HG03159 (cell line): ENCODE results near the gene BSDC1.
"Not testable (repeated sequence)": the region's sequence is repeated elsewhere in the genome, so short reads cannot be mapped to it uniquely, and the experiment has no call there.

Experiments used
- ATAC-seq: cut with Tn5 transposase; IDR thresholded peaks from one replicate; pipeline ENCODE4 v1.9.1; 2021; ENCODE audit warnings: mild to moderate bottlenecking, moderate library complexity; ENCODE audit not compliant: unreplicated experiment

Gene BSDC1

GRCh38 chr1:32361308-32361673 is 33.0 kb downstream of the BSDC1 start:
- no peak for ATAC-seq

GRCh38 chr1:32358435-32358834 is 35.8 kb downstream of the BSDC1 start:
- no peak for ATAC-seq

GRCh38 chr1:32357614-32358013 is 36.6 kb downstream of the BSDC1 start:
- no peak for ATAC-seq

DNA sequence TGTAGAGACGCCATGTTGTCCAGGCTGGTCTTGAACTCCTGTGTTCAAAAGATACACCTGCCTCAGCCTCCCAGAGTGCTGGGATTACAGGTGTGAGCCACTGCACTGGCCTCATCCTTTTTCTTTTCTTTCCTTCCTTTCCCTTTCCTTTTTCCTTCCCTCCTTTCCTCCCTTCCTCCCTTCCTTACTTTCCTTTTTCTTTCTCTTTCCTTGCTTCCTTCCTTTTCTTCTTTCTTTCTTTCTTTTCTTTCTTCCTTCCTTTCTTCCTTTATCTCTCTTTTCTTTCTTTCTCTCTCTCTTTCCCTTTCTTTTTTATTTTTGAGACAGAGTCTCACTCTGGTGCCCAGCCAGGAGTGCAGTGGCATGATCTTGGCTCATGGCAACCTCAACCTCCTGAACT is 37.8 kb downstream of the BSDC1 start:
- no peak for ATAC-seq

DNA sequence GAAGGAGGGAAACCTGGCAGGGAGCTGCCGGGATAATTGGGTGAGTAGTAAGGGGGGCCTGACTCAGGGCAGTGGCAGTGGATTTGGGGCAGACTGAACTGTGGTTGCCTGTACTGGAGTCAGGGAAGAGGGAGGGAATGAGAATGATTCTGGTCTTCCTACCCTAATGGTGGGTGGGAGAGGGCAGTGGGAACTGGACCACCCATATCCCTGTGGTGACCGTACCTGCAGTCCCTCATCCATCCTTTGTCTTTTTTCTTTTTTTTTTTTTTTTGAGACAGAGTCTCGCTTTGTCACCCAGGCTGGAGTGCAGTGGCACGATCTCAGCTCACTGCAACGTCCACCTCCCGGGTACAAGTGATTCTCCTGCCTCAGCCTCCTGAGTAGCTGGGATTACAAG is 38.5 kb downstream of the BSDC1 start:
- not testable (repeated sequence) for ATAC-seq

GRCh38 chr1:32353886-32354570 is 40.2 kb downstream of the BSDC1 start:
- ATAC-seq = no peak

- no peak for ATAC-seq
These were observed 40.8 kb downstream of the BSDC1 start for GRCh38 chr1:32353431-32353830.

DNA sequence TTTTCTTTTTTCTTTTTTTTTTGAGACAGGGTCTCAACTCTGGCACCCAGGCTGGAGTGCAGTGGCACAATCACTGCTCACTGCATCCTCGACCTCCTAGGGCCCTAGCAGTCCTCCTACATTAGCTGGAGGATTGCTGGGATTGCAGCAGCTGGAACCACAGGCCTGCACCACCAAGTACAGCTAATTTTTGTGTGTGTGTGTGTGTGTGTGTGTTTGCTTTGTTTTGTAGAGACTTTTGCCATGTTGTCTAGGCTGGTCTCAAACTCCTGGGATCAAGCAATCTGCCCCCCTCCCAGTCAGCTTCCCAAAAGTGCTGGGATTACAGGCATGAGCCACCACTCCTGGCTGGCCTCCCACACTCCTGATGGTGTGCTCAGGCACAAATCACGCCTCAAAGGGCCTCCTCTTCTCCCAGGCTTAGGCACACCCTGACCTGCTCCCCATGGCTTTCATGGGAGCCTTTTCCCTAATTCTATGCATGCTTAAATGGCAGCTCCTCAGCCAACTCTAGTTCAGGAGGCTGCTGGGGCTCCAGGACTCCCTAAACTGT is 41.3 kb downstream of the BSDC1 start:
- ATAC-seq = no peak

GRCh38 chr1:32352239-32352745 is 41.9 kb downstream of the BSDC1 start:
- ATAC-seq = no peak

- ATAC-seq = peak; percentile 80
These were observed 42.6 kb downstream of the BSDC1 start for GRCh38 chr1:32351399-32352238.

GRCh38 chr1:32350785-32351398 is 43.3 kb downstream of the BSDC1 start:
- ATAC-seq = peak; percentile 43

DNA sequence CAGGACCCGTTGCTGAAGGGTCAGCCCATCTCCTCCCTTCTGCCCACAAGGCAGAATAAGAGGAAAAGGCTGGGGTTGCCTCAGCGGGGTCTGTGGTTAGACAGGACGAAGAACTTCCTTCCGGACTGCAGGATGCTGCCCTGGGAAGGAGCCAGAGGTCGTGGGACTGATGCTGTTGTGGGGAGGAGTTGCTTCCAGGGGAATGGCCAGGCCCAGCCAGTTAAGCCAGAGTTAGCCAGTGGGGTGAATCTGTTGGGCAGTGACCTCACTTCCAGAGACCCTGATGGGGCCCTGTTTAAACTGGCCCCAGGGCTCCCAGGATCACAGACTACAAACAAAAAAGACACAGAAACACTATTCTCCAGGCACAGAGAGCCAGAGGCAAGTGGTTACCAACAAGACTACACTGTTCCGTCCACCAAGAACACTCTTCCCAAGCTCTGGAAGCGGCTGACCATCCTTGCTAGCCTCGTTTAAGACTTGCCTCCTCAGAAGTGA is 45.0 kb downstream of the BSDC1 start:
- no peak for ATAC-seq

GRCh38 chr1:32346532-32347157 is 47.6 kb downstream of the BSDC1 start:
- no peak for ATAC-seq

- ATAC-seq = no peak
These were observed 48.9 kb downstream of the BSDC1 start for GRCh38 chr1:32345289-32345827.

DNA sequence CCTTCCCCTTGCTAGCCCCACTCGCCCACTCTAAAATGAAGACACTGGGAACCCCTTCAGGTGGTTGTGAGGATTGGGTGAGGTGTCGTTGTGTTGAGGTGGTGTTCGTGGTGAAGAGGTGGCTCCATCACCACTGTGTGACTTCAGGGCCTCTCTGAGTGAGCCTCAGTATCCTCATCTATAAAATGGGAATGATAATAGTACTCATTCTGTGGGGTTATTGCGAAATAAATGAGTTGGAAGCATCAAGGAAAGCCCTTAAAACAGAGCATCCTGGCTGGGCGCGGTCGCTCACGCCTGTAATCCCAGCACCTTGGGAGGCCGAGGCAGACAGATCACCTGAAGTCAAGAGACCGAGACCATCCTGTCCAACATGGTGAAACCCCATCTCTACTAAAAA is 51.5 kb downstream of the BSDC1 start:
- ATAC-seq = no peak

GRCh38 chr1:32341971-32342370 is 52.3 kb downstream of the BSDC1 start:
- ATAC-seq = no peak

- no peak for ATAC-seq
These were observed 53.0 kb downstream of the BSDC1 start for GRCh38 chr1:32341186-32341757.

DNA sequence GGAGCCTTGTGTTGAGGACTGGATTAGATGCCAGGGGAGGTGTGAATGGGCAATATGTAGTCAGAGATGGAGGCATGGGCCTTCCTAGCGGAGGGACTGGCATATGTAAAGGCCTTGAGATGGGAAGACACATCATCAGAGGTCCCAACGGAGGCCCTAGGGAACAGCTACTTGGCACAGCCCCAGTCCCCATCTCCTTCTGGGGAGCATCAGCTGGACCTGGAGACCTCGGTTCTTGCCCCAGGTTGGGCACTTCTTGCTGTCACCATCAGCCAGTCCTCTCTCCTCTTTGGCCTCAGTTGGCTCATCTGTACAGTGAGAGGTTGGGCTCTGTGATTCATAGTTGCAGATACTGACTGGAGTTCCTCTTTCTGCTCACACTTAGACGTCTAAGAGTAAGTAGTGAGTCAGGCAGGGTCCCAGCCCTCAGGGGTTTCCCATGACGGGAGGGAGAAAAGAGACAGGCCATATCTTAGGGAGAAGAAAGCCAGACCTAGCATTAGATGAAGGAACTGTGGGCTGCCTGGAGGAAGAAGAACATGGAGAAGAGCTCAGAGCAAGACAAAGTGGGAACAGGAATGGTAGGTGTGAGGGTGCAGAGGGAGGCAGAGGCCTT is 54.8 kb downstream of the BSDC1 start:
- no peak for ATAC-seq

- ATAC-seq = no peak
These were observed 55.5 kb downstream of the BSDC1 start for GRCh38 chr1:32338637-32339145.
